HG03442 (cell line): ENCODE results near the gene WWOX.

Experiments used
- ATAC-seq: cut with Tn5 transposase; IDR thresholded peaks from one replicate; pipeline ENCODE4 v1.9.1; 2021; ENCODE audit warnings: mild to moderate bottlenecking, moderate library complexity; ENCODE audit not compliant: unreplicated experiment

WWOX gene

GRCh38 chr16:78140818-78141466, 41.5 kb downstream of the WWOX start:
- ATAC-seq: no peak

- ATAC-seq: no peak
These were observed 43.3 kb downstream of the WWOX start for GRCh38 chr16:78142788-78143187.

GRCh38 chr16:78146807-78147206, 47.4 kb downstream of the WWOX start:
- ATAC-seq: no peak

GRCh38 chr16:78147911-78148401, 48.5 kb downstream of the WWOX start:
- ATAC-seq: no peak

- no peak for ATAC-seq
These were observed 50.8 kb downstream of the WWOX start for GRCh38 chr16:78150233-78150632.

- ATAC-seq: no peak
These were observed 55.4 kb downstream of the WWOX start for GRCh38 chr16:78154729-78155461.

- no peak for ATAC-seq
These were observed 56.4 kb downstream of the WWOX start for GRCh38 chr16:78155791-78156345.

- ATAC-seq: no peak
These were observed 61.7 kb downstream of the WWOX start for GRCh38 chr16:78161023-78161729.

- ATAC-seq: no peak
These were observed 64.6 kb downstream of the WWOX start for GRCh38 chr16:78163772-78164670.

- no peak for ATAC-seq
These were observed 71.1 kb downstream of the WWOX start for GRCh38 chr16:78170494-78170933.

GRCh38 chr16:78175287-78175686, 75.8 kb downstream of the WWOX start:
- ATAC-seq: no peak

- ATAC-seq: no peak
These were observed 77.0 kb downstream of the WWOX start for GRCh38 chr16:78176435-78176834.

- ATAC-seq: no peak
These were observed 77.8 kb downstream of the WWOX start for GRCh38 chr16:78177218-78177617.

- no peak for ATAC-seq
These were observed 78.5 kb downstream of the WWOX start for GRCh38 chr16:78177987-78178386.

GRCh38 chr16:78179666-78180065, 80.2 kb downstream of the WWOX start:
- no peak for ATAC-seq

- ATAC-seq: no peak
These were observed 80.9 kb downstream of the WWOX start for GRCh38 chr16:78180349-78180748.

GRCh38 chr16:78183437-78184237, 84.2 kb downstream of the WWOX start:
- no peak for ATAC-seq

- no peak for ATAC-seq
These were observed 85.1 kb downstream of the WWOX start for GRCh38 chr16:78184238-78185183.
